ENCODE measurements around the gene GLT8D2. TPM values are rescaled to one million over a fixed set of nuclear protein-coding genes. Genes with fewer than 3 reads are reported as not detected.

The GLT8D2 gene
- total RNA-seq, 2 donors from 2014 or later: 3.1 to 11.2 TPM

GRCh38 chr12:103956509-103957027, 93.4 kb downstream of the GLT8D2 start:
- DNase-seq (ENCODE audit: low spot score): no peak
- no peaks in the 10 kb centered on the region for H3K9me3 ChIP-seq
- H3K4me3 ChIP-seq: peak overlapping the region; percentile 57 to 62
- peaks cover 4% of the 10 kb centered on the region for H3K4me1 ChIP-seq (replicated peaks)
- peak overlapping the region; percentile 84 to 86 for H3K27ac ChIP-seq
- no peaks in the 10 kb centered on the region for H3K36me3 ChIP-seq
- H3K27me3 ChIP-seq (replicated peaks; ENCODE audit: insufficient read depth): no peaks in the 10 kb centered on the region
- WGBS: under 1% methylated on average over 31 of the region's 31 CpGs
- TF ChIP-seq POLR2AphosphoS5 (IDR thresholded peaks at IDR 0.05) (no peak), POLR2A (IDR thresholded peaks at IDR 0.05) (no peak), CTCF (IDR thresholded peaks at IDR 0.05) (no peak)
- intact Hi-C loops (cut with DNase I): no loop called here

GRCh38 chr12:103955811-103956508, 94.0 kb downstream of the GLT8D2 start:
- Histone ChIP-seq H3K27ac (peak overlapping the region in 1 of 2 donors; percentile 84), H3K4me3 (peak overlapping the region; percentile 57 to 62), H3K27me3 (replicated peaks; ENCODE audit: insufficient read depth) (no peaks in the 10 kb centered on the region), H3K9me3 (no peaks in the 10 kb centered on the region), H3K36me3 (no peaks in the 10 kb centered on the region), H3K4me1 (replicated peaks) (peaks cover 4% of the 10 kb centered on the region)
- TF ChIP-seq POLR2A (IDR thresholded peaks at IDR 0.05): no peak
- no peak for TF ChIP-seq POLR2AphosphoS5 (IDR thresholded peaks at IDR 0.05)
- no peak for TF ChIP-seq CTCF (IDR thresholded peaks at IDR 0.05)
- DNase-seq (ENCODE audit: low spot score): no peak
- WGBS: 10% methylated on average over 7 of the region's 7 CpGs
- intact Hi-C loops (cut with DNase I): no loop called here

- no peak for DNase-seq (ENCODE audit: low spot score)
- no peaks in the 10 kb centered on the region for H3K9me3 ChIP-seq
- intact Hi-C loops (cut with DNase I): no loop called here
These were observed 97.5 kb downstream of the GLT8D2 start for GRCh38 chr12:103952497-103952896.

GRCh38 chr12:103948746-103949406, 101.1 kb downstream of the GLT8D2 start:
- intact Hi-C loops (cut with DNase I): no loop called here
- H3K27ac ChIP-seq: no peak overlapping the region
- no peak overlapping the region for H3K4me3 ChIP-seq
- H3K27me3 ChIP-seq (replicated peaks; ENCODE audit: insufficient read depth): no peaks in the 10 kb centered on the region
- no peak for DNase-seq (ENCODE audit: low spot score)
- 85% methylated on average over 13 of the region's 13 CpGs for WGBS
- TF ChIP-seq POLR2AphosphoS5 (IDR thresholded peaks at IDR 0.05) (no peak), CTCF (IDR thresholded peaks at IDR 0.05) (no peak), POLR2A (IDR thresholded peaks at IDR 0.05) (no peak)
- no peaks in the 10 kb centered on the region for H3K4me1 ChIP-seq (replicated peaks)
- H3K36me3 ChIP-seq: peaks cover 3 to 6% of the 10 kb centered on the region in 2 donors
- no peaks in the 10 kb centered on the region for H3K9me3 ChIP-seq

More at GRCh38 chr12:103952497-103952896, 97.5 kb downstream of the GLT8D2 start:
- peaks cover 4% of the 10 kb centered on the region for H3K4me1 ChIP-seq (replicated peaks)
- no peak overlapping the region for H3K4me3 ChIP-seq
- H3K27me3 ChIP-seq (replicated peaks; ENCODE audit: insufficient read depth): no peaks in the 10 kb centered on the region
- no peak overlapping the region for H3K27ac ChIP-seq
- TF ChIP-seq CTCF (IDR thresholded peaks at IDR 0.05): no peak
- no peak for TF ChIP-seq POLR2AphosphoS5 (IDR thresholded peaks at IDR 0.05)
- TF ChIP-seq POLR2A (IDR thresholded peaks at IDR 0.05): no peak
- 88% methylated on average over 1 of the region's 1 CpG for WGBS
- no peaks in the 10 kb centered on the region for H3K36me3 ChIP-seq

Measured in prostate gland (tissue), 2 donors.